NCI-H2029 (cell line): Measurements from ENCODE around the gene TRIM39.
"Not testable (repeated sequence)": the region's sequence is repeated elsewhere in the genome, so short reads cannot be mapped to it uniquely, and the experiment has no call there.

Experiments used
- DNase-seq: peaks from one replicate; lab custom pipeline; 2025; lab: John Stamatoyannopoulos, UW

Gene TRIM39

DNA sequence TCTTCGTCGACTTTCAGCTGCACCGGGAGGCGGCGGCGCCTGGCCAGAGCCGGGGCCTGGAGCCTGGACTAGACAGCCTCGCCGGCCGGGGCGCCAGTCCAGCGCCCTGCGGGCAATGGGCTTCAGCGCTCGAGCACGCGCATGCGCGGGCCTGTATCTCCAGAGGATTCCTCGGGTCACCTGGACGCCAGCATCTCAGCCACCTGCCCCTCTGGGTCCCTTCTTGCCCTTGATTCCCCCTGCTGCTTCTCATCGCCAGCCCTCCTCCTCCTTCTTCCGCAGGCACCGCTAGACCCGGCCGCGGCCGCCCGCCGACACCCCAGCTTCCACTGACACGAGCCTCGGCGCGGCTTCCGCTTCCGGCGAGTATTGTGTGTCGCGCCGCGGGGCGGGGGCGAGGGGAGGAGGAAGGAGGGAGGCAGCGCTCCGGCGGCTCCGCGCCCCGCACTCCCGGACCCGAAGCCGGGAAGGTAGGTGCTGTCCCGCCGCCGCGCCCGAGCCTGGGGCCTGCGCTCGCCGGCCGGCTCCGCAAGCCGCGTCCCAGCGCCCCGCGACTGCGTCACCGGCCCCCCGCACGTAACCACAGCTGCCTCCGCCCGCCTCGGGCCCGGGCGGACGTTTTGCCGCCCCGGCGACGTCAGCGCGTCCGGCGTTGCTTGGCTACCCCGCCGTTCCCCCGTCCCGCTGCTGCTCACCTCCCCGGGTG is at the start of gene TRIM39:
Gene TRIM39 (plus strand): TSS at position 402 of the 706 bp plus-strand sequence. CDS start 2,391 bp downstream, outside the sequence.
- peak; percentile 80 for DNase-seq

DNA sequence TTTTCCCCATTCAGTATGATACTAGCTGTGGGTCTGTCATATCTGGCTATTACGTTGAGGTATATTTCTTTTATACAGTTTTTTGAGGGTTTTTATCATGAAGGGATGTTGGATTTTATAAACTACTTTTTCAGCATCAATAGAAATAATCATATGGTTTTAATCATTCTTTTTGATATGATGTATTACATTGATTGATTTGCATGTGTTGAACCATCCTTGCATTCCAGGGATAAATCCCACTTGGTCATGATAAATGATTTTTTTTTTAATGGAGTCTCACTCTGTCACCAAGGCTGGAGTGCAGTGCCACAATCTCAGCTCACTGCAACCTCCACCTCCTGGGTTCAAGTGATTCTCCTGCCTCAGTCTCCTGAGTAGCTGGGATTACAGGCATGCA is 45.7 kb upstream of the TRIM39 start:
- not testable (repeated sequence) for DNase-seq

DNA sequence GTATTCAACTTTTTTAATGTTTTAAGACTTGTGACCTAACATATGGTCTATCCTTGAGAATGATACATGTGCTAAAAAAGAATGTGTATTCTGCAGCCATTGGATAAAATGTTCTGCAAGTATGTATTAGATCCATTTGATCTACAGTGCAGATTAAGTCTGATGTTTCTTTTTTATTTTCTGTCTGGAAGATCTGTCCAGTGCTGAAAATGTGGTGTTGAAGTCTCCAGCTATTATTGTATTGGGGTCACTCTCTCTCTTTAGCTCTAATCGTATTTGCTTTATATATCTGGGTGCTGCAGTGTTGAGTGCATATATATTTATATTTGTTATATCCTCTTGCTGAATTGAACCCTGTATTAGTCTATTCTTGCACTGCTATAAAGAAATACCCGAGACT is 44.2 kb upstream of the TRIM39 start:
- no peak for DNase-seq

DNA sequence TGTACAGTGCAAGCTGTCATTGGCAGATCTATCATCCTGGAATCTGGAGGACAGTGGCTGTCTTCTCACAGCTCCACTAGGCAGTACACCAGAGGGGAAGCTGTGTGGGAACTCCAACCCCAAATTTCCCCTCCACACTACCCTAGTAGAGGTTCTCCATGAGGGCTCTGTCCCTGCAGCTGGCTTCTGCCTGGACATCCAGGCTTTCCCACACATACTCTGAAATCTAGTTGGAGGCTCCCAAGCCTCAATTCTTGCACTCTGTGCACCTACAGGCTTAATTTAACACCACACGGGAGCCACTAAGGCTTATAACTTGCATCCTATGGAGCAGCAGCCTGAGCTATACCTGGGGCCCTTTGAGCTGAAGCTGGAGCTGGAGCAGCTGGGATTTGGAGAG is 43.0 kb upstream of the TRIM39 start:
- DNase-seq = no peak

DNA sequence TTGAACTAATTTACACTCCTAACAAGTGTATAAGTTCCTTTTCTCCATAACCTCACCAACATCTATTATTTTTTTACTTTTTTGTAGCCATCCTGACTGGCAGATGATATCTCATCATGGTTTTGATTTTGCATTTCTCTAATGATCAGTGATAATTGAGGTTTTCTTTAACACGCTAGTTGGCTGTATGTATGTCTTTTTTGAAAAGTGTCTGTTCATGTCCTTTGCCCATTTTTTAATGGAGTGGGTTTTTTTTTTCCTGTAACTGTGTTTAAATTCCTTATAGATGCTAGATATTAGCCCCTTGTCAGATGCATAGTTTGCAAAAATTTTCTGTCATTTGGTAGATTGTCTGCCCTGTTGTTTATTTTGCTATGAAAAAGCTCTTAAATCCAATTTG is 39.6 kb upstream of the TRIM39 start:
- DNase-seq = no peak

DNA sequence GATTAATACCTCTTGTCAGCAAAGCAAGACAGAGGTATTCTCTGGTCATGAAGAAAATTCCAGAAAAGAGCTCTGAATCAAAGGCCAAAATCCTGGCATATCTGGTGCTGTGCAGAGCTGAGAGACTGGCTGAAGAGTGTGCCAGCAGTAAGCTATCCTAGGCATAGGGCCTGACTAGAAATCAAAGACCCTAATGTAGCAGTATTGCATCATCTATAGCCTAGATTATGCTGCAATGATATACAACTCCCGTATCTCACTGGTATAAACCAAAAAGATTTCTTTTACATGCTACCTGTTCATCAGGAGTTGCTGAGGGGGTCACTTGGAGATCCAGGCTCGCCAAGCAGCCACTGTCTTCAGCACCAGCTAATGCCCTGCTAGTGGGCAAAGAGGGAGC is 30.9 kb upstream of the TRIM39 start:
- DNase-seq = no peak

DNA sequence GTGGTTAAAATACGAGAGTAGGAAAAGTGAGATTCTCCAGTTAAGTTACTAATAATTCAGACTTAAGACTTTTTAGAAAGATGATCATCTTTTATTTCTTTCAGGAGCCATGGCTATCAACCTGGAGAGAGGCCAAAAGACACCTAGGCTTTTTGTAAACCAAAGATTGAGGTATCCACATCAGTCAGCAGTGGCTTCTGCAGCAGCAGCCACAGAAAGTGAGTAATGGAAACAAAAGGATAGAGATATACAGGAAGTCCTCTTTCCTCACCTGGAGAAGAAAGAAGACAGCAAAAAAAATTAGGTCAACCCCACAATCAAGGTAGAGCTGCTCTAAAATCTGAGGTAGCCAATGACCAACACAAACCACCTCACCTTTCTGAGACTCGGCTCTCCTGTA is 22.7 kb upstream of the TRIM39 start:
- DNase-seq = no peak

DNA sequence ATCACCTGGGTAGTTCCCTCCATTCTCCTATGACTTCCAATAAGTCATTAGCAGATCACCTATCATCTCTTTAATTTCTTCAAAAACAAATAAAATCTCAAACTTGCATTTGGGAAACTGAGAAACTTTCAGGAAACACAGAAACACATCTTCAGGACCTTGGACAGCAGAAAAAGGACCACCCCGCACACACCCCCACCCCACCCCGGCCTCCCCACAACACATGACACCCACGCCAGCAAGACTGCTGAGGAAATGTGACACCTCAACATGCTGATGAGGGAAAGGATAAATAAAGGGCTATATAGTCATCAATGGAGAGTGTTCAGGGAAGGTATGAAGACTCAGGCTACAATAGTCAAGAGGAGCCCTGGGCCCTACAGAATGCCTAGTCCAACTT is 15.6 kb upstream of the TRIM39 start:
- DNase-seq = no peak

DNA sequence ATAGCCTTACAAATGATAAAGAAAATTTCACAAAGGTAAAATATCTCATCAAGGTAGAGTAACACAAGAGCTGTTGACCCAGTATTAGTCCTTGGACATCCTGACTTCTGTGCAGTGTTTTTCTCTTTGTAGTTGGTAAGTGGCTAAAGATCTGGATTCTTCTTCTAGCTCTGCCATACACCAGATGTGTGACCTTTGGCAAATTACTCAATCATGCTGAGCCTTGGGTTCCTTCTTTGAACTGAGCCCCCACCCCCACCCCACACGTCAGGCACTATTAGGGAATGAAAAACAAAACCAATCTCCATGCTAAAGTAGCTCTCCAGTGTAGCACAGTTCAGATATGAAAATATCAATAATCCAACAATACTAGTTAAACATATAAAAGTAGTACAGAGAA is 15.1 kb upstream of the TRIM39 start:
- no peak for DNase-seq

DNA sequence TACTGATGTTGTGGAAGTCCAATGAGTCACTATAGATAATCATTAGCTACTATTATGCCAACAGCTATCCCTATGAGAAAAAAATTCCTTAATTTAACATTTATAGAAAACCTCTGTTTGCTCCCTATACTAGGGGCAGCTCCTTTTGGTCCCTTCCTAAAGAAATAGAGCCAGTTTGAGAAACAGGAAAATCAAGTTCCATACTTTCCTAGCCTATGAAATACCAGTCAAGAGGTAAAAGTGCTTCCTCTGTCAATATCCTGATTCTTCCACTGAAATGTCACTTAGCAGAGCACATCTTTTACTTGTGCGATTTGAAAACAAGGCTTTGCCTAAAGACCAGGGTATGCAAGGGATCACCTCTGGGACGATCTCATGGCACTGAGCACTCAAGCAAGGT is 14.5 kb upstream of the TRIM39 start:
- DNase-seq = no peak

DNA sequence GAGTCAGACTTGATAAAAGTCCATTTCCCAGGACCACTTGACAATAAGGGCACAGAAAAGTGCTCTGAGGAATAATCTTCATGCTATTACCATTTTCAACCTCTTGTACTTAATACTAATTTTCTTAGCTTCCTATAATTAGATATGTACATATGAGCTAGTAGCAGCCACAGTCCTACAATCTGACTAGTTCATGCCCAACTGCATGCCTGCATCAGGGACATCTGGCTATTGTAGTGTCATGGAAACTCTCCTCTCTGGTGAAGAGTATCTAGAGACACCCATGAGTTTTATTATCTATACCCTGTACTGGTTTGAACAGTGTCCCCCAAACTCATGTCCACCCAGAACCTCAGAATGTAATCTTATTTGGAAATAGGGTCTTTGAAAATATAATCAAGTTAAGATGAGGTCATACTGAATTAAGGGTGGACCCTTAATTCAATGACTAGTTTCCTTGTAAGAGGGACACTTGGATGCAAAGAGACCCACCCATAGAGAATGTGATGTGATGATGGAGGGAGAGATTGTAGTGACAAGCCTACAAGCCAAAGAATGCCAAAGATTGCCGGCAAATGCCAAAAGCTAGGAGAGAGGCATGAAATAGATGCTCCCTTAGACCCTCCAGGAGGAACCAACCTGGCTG is 13.9 kb upstream of the TRIM39 start:
- DNase-seq = no peak

DNA sequence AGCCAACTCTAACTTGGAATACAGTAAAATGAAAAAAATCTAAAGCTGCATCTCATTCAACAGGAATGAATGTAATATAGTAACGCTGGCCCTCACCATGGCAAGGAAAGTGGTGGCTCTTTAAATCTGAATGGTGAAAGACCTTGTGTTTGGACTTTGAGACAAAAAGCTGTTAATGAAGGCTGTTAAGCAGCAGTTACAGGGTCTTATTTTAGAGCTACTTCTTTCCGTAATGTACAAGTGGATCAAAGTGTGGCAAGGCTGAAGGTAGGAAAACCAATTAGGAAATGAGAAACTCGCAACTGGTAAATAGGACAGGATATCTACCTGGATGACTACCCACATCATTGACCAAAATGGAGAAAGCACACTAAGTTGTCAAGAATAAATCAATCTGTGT is 11.6 kb upstream of the TRIM39 start:
- DNase-seq = no peak

DNA sequence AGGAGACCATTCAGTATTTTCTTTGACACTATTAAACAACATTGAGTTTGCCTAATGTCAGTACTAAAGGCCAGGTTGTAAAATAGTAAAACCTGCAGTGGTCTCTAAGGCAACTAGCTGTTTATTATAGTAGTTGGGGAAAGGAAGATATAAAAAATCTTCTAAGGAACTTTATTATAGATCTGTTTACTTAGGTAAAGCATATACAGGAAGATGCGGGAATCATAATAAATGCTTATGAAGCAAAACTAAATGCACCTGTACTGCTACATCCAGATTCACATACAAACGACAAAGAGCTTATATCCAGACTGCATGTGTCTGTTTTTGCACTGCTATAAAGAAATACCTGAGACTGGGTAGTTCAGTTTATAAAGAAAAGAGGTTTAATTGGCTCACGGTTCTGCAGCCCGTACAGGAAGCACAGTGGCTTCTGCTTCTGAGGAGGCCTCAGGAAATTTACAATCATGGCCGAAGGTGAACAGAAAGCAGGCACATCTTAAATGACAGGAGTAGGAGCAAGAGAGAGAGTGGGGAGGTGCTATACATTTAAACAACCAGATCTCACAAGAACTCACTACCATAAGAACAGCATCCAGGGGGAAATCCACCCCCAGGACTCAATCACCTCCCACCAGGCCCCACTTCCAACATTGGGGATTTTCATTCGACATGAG is 8.7 kb upstream of the TRIM39 start:
- DNase-seq = no peak

DNA sequence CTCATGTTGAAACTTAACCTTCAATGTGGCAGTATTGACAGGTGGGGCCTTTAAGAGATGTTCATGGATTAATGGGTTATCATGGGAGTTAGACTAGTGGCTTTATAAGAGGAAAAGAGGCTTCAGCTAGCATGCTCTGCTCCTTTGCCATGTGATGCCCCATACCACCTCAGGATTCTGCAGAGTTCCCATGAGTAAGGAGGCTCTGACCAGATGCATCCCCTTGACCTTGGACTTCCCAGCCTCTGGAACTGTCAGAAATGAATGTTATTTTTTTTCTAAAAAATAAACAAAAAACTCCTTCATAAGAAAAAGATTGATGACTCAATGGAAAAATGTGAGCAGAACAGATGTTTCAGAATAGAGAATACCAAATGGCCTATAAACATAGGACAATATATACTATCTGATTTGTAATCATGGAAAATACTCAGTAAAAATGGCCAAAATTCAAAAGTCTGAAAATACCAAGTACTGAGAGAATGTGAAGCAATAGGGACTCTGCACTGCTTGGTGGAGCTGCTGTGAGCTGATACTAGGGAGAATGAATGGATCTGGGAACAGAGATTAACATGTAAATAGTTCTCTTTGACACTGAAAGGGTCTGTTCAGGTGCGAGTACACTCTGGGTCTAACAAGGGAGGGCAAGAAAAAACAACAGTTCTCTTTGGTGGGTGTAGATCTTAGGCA is 7.4 kb upstream of the TRIM39 start:
- no peak for DNase-seq

DNA sequence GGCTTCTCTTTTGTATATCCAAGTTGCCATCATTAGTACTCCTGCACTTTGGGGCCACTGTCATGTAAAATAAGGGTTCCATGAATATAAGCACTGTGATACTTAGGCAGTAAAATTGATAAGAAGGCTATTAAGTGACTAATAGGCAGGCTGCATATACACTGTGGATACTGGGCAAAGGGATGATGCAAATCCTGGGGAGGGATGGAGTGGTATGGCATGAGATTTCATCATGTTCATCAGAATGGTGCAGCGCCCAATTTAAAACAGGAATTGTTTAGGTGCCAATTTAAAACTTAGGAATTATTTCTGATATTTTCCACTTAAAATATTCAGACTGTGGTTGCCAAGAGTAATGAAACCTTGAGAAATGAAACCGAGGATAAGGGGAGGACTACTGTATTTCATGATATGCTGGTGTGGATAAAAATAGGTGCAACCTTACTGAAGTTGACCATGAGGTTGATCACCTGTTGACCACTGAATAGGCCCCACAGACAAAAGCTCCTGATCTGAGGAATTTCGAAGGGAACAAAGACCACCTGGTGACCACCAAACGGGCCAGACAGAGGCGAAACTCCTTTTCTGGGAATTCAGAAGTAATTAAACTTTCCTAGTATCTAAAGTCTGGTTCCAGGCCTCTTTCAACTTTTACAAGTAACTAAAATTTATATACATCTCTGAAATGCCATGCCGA is 4.9 kb upstream of the TRIM39 start:
- no peak for DNase-seq

DNA sequence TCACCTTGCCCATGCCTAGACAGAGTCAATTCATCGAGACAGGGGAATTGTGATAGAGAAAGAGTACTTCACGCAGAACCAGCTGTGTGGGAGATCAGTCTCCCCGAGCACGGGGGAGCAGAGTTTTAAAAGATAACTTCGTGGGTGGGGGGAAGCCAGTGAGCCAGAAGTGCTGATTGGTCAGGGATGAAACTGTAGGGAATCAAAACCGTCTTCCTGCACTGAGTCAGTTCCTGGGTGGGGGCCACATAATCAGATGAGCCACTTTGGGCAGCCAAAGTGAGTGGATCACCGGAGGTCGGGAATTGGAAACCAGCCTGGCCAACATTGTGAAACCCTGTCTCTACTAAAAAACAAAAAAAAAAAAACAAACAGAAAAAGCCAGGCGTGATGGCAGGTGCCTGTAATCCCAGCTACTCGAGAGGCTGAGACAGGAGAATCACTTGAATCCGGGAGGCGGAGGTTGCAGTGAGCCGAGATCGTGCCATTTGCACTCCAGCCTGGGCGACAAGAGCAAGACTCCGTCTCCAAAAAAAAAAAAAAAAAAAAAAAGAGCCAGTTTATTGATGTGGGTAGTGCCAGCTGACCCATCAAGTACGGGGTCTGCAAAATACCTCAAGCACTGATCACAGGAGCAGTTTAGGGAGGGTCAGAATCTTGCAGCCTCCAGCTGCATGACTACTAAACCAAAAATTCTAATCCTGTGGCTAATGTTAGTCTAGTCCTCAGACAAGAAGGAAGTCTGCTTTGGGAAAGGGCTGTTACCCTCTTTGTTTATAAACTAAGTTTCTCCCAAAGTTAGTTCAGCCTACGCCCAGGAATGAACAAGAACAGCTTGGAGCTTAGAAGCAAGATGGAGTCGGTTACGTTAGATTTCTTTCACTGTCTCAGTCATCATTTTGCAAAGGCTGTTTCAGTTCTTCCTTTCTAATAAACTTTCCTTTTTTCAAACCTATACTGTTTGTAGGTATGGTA is 3.9 kb upstream of the TRIM39 start:
- peak; percentile 24 for DNase-seq

DNA sequence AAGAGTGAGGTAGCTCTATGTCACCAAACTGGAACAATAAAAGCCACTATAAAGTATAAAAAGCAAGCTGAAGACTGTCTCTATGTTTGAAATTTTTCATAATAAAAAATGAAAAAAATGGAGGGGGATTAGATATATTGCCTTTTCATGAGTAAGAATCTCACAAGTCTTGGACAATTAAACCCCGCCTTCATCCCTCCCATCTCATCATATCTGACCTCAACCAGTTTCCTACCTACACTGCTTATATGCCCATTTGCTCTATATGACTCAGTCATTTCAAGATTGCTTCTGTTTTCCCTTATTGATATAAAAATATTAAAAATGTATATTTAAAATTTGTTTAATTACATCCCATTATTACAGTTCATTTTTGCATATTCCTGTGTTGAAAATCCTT is 2.9 kb upstream of the TRIM39 start:
- DNase-seq = no peak

DNA sequence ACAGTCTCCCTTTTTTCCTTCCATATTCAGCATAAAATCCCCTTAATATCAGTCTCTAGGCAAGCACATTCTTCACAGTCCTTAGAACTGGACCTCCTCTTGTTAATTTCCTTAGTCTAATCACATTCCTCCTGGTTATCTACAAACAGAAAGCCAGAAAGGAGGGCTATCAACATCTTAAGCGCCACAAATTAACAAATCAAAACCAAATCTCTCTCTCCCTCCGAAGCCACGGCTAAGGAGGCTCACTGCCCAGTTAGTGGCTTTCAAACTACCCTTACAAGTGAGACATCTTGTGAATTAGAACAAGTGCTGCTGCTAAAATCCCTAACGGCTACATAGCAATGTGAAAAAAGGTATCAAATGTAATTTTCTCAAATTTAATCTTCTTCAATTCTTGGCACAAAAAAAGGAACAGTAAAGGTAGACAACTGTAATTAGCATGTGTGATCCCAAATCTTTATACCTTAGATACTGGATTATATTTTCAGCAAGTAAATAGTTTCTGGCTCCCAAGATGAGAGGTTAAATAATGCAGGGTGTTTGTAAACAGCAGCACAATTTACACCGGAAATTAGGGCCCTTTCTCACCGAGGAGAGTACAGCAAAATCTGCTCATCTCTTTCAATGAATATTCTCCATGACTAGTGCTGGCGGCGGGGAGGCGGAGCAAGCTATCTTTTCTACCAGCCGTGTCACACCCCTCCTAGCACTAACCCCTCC is 1.4 kb upstream of the TRIM39 start:
- no peak for DNase-seq

DNA sequence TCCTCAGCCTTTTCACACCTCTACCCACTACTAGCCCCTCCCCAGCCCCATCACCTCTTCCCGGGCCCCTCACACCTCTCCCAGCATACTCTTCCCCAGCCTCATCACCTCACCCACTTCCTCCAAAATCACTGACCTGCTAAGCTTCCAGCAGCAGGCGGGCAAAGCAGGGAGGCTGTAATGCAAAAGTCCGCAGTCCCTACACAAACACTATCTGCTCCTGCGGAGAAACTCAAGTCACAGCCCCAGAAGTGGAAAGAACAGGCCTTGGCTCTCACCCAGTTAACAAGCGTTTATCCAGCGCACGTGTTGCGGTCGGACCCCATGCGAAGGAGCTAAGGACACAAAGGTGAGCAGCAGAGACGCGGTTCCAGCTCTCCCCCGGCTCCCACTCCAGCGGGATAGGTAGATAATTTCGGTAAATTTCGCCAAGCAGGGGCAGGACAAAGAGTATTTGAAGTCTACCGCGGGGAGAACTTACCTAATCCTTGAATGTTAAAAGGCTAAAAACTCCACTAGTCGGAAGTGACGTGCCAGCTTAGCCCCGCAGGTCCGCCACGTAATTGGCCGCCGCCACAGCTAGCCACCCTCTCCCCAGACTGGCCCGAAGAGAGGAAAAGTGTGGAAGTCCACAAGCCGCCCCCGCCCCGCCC is 728 bp upstream of the TRIM39 start:
- DNase-seq = peak; percentile 80
